Neuronal stem cell (in vitro differentiated cells): ENCODE data around the gene SLC16A3.

ENCODE experiments used
- DNase-seq: peaks from one replicate; pipeline ENCODE4 v3.0.0-alpha.2; 2013; ENCODE audit warnings: low spot score
- H2AFZ ChIP-seq: one replicate; pipeline ENCODE4 v1.6.1; 2013; ENCODE audit warnings: mild to moderate bottlenecking, low read length, inconsistent platforms
- H2AK5ac ChIP-seq: 2 replicates; pipeline ENCODE4 v1.6.1; 2013; ENCODE audit warnings: low read depth, mild to moderate bottlenecking, inconsistent platforms, low read length, moderate library complexity, mixed read lengths
- H2BK120ac ChIP-seq: 2 replicates; pipeline ENCODE4 v1.6.1; 2013; ENCODE audit warnings: low read depth, mild to moderate bottlenecking, inconsistent platforms, low read length, moderate library complexity, mixed read lengths
- H2BK12ac ChIP-seq: one replicate; pipeline ENCODE4 v1.6.1; 2013; ENCODE audit warnings: low read length, inconsistent platforms
- H2BK15ac ChIP-seq: 2 replicates; pipeline ENCODE4 v1.6.1; 2013; ENCODE audit warnings: mild to moderate bottlenecking, low read length, inconsistent platforms, mixed read lengths
- H2BK5ac ChIP-seq: one replicate; pipeline ENCODE4 v1.6.1; 2013; ENCODE audit warnings: inconsistent platforms, mild to moderate bottlenecking, low read length, moderate library complexity
- H3K14ac ChIP-seq: one replicate; pipeline ENCODE4 v1.6.1; 2013; ENCODE audit warnings: low read length, inconsistent platforms
- H3K18ac ChIP-seq: 2 replicates; pipeline ENCODE4 v1.6.1; 2013; ENCODE audit warnings: low read length, inconsistent platforms
- H3K23ac ChIP-seq: 2 replicates; pipeline ENCODE4 v1.6.1; 2013; ENCODE audit warnings: low read depth, mild to moderate bottlenecking, mixed read lengths, low read length, inconsistent platforms; ENCODE audit not compliant: poor library complexity
- H3K27ac ChIP-seq: replicated peaks from 3 replicates; pipeline ENCODE4 v1.5.1; 2013; ENCODE audit warnings: low read length, inconsistent platforms
- H3K27me3 ChIP-seq, 3 experiments: 2 replicates each; pipeline ENCODE4 v1.6.1; 2013; ENCODE audit warnings: low read length in 3 of 3, mild to moderate bottlenecking in 2 of 3, inconsistent platforms in 1 of 3, low read depth in 1 of 3, mixed read lengths in 1 of 3, moderate library complexity in 1 of 3; ENCODE audit not compliant: control insufficient read depth in 3 of 3, insufficient read depth in 3 of 3
- H3K36me3 ChIP-seq, 2 donors: replicated peaks in 1 of 2; 2 replicates each; pipeline ENCODE4 v1.6.1; 2013; ENCODE audit warnings: low read length in 2 of 2; ENCODE audit not compliant: control insufficient read depth in 2 of 2, insufficient read depth in 2 of 2
- H3K4ac ChIP-seq: 2 replicates; pipeline ENCODE4 v1.6.1; 2013; ENCODE audit warnings: inconsistent platforms, mild to moderate bottlenecking, low read length, moderate library complexity
- H3K4me1 ChIP-seq, 2 donors: 1 replicate in 1 of 2; 2 replicates in 1 of 2; pipeline ENCODE4 v1.6.1; 2013; ENCODE audit warnings: low read length in 2 of 2, low read depth in 1 of 2; ENCODE audit not compliant: control insufficient read depth in 2 of 2, insufficient read depth in 1 of 2
- H3K4me2 ChIP-seq: one replicate; pipeline ENCODE4 v1.6.1; 2013; ENCODE audit warnings: mild to moderate bottlenecking, low read length, inconsistent platforms; ENCODE audit not compliant: insufficient read depth, poor library complexity, severe bottlenecking
- H3K4me3 ChIP-seq, 2 donors: 2 replicates each; pipeline ENCODE4 v1.5.1; 2013; ENCODE audit warnings: low read length in 2 of 2, mild to moderate bottlenecking in 2 of 2, inconsistent platforms in 1 of 2, moderate library complexity in 1 of 2
- H3K79me1 ChIP-seq: one replicate; pipeline ENCODE4 v1.6.1; 2013; ENCODE audit warnings: low read depth, mild to moderate bottlenecking, inconsistent platforms, low read length, moderate library complexity
- H3K9ac ChIP-seq: one replicate; pipeline ENCODE4 v1.6.1; 2013; ENCODE audit warnings: mild to moderate bottlenecking, low read depth, low read length, inconsistent platforms; ENCODE audit not compliant: poor library complexity
- H3K9me3 ChIP-seq, 2 donors: replicated peaks in 1 of 2; 2 replicates each; pipeline versions ENCODE3 to v1.6.1; 2013; ENCODE audit warnings: low read length in 2 of 2, mild to moderate bottlenecking in 2 of 2, inconsistent platforms in 1 of 2, low read depth in 1 of 2, mixed read lengths in 1 of 2, moderate library complexity in 1 of 2; ENCODE audit not compliant: control insufficient read depth in 2 of 2, insufficient read depth in 1 of 2
- H4K8ac ChIP-seq: one replicate; pipeline ENCODE4 v1.6.1; 2013; ENCODE audit warnings: low read depth, mild to moderate bottlenecking, inconsistent platforms, low read length, moderate library complexity
- H4K91ac ChIP-seq: one replicate; pipeline ENCODE4 v1.6.1; 2013; ENCODE audit warnings: low read length, low read depth, mild to moderate bottlenecking, inconsistent platforms; ENCODE audit not compliant: poor library complexity
- whole genome bisulfite sequencing, 2 donors: extraction: QIAGEN DNeasy Blood & Tissue Kit; methylation state at CpG; one replicate each; pipeline ENCODE4 v1.1.7; 2013; ENCODE audit warnings: missing lambda C conversion rate in 2 of 2, mixed read lengths in 1 of 2; ENCODE audit not compliant: insufficient read length in 2 of 2, insufficient replicate concordance in 1 of 2; ENCODE audit errors: extremely low coverage in 2 of 2; 5-methylcytosine and 5-hydroxymethylcytosine counted together

The SLC16A3 gene

GRCh38 chr17:82229698-82230608 is 1.1 kb downstream of the SLC16A3 start:
- peak overlapping the region; percentile 97 for H3K23ac ChIP-seq
- H4K8ac ChIP-seq = no peak overlapping the region
- no peak overlapping the region for H3K14ac ChIP-seq
- no peak for DNase-seq
- H3K18ac ChIP-seq = peak overlapping the region; percentile 77
- H3K27ac ChIP-seq = no peak overlapping the region
- H3K4me2 ChIP-seq = no peak overlapping the region
- H2BK15ac ChIP-seq = peak overlapping the region; percentile 77
- H3K9ac ChIP-seq = no peak overlapping the region
- peak overlapping the region; percentile 19 for H2BK120ac ChIP-seq
- H3K4me1 ChIP-seq = peaks cover 12 to 20% of the 10 kb centered on the region in 2 donors
- peak overlapping the region; percentile 44 for H3K4ac ChIP-seq
- H3K27me3 ChIP-seq = peaks cover 21 to 50% (median 50%) of the 10 kb centered on the region in 3 experiments
- H2BK12ac ChIP-seq = peak overlapping the region; percentile 66
- H4K91ac ChIP-seq = no peak overlapping the region
- H3K36me3 ChIP-seq = no peaks in the 10 kb centered on the region
- H2AK5ac ChIP-seq = peak overlapping the region; percentile 90
- no peak overlapping the region for H2AFZ ChIP-seq
- H3K9me3 ChIP-seq = peaks cover 0 to 3% of the 10 kb centered on the region in 2 donors
- WGBS, 2 donors = no CpG with 5 or more reads among the region's 28 CpGs
- no peaks in the 10 kb centered on the region for H3K79me1 ChIP-seq
- no peak overlapping the region for H3K4me3 ChIP-seq
- H2BK5ac ChIP-seq = no peak overlapping the region

- Histone ChIP-seq H3K4me3 (peak overlapping the region; percentile 25 to 78), H2AK5ac (peak overlapping the region; percentile 20), H4K91ac (no peak overlapping the region), H2BK120ac (no peak overlapping the region), H3K79me1 (peaks cover 3% of the 10 kb centered on the region), H3K4me1 (peaks cover 10 to 15% of the 10 kb centered on the region in 2 donors), H2AFZ (peak overlapping the region; percentile 92), H3K9ac (peak overlapping the region; percentile 81), H3K9me3 (peaks cover 0 to 3% of the 10 kb centered on the region in 2 donors), H3K27me3 (peaks cover 21 to 50% (median 48%) of the 10 kb centered on the region in 3 experiments), H2BK12ac (peak overlapping the region; percentile 66), H3K23ac (peak overlapping the region; percentile 97), H3K4me2 (peak overlapping the region; percentile 91), H2BK15ac (peak overlapping the region; percentile 77), H3K27ac (no peak overlapping the region), H3K36me3 (no peaks in the 10 kb centered on the region), H2BK5ac (peak overlapping the region; percentile 42), H3K18ac (peak overlapping the region; percentile 77), H3K4ac (no peak overlapping the region), H3K14ac (no peak overlapping the region), H4K8ac (no peak overlapping the region)
- no CpG with 5 or more reads among the region's 76 CpGs for WGBS, 2 donors
- peak; percentile 74 for DNase-seq
Measured at GRCh38 chr17:82230609-82231311, 1.9 kb downstream of the SLC16A3 start.

GRCh38 chr17:82231312-82231561 is 2.4 kb downstream of the SLC16A3 start:
- Histone ChIP-seq H3K36me3 (no peaks in the 10 kb centered on the region), H3K23ac (peak overlapping the region; percentile 16), H2AFZ (peak overlapping the region; percentile 92), H3K4ac (no peak overlapping the region), H2BK12ac (no peak overlapping the region), H2BK15ac (peak overlapping the region; percentile 58), H3K79me1 (peaks cover 6% of the 10 kb centered on the region), H3K4me3 (peak overlapping the region; percentile 25 to 78), H3K27ac (no peak overlapping the region), H4K91ac (no peak overlapping the region), H2BK120ac (peak overlapping the region; percentile 9), H3K4me1 (peaks cover 10 to 15% of the 10 kb centered on the region in 2 donors), H3K18ac (peak overlapping the region; percentile 98), H3K9ac (peak overlapping the region; percentile 81), H2BK5ac (peak overlapping the region; percentile 42), H3K27me3 (peaks cover 21 to 50% (median 44%) of the 10 kb centered on the region in 3 experiments), H4K8ac (no peak overlapping the region), H2AK5ac (peak overlapping the region; percentile 99), H3K14ac (no peak overlapping the region), H3K9me3 (peaks cover 0 to 3% of the 10 kb centered on the region in 2 donors), H3K4me2 (peak overlapping the region; percentile 91)
- no peak for DNase-seq
- WGBS, 2 donors = no CpG with 5 or more reads among the region's 18 CpGs
